ENCODE data around the gene UNC93B1.
"Not testable (repeated sequence)": the region's sequence is repeated elsewhere in the genome, so short reads cannot be mapped to it uniquely, and the experiment has no call there.

Gene UNC93B1

GRCh38 chr11:67943406-67943805, 60.5 kb downstream of the UNC93B1 start:
- DNase-seq (ENCODE audit: low spot score), result not testable (repeated sequence)

Small RNA genes lying within 50 kb of the gene (small RNA-seq; reads per million reads assigned to genes)
- 0.03 to 0.09 reads per million in 2 experiments for gene MIR6753

Data from SK-N-DZ (cell line).